Measurements from ENCODE around the gene C1QTNF4. TPM values are rescaled to one million over a fixed set of nuclear protein-coding genes. Genes with fewer than 3 reads are reported as not detected.

Gene C1QTNF4
- polyA plus RNA-seq, 1 donor (not counting 4 experiments of a cell fraction or from before 2014, with no cell fraction given) = not detected

DNA sequence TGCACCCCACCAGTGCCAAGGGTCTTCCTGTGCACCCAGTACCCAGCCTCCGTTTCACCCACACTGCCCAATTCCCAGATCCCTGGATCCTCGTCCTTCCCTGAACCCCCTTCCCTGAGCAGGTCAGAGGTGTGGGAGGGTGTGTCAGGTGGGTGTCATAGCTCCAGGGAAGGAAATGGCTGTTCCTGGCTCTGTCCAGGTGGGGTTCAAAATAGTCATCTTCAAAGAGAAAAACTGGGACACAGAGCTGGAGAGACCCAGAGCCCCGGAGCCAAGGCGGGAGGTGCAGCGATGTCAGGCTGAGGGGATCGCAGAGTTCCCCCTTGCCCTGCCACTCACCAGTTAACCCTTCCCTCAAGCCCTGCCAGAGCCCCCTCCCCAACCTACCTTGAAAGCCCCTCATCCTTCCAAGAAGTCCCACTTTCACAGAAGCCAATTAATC is 698 bp downstream of the C1QTNF4 start:
- Histone ChIP-seq H3K27ac (ENCODE audit: control insufficient read depth, insufficient read depth, low read length) (no peak overlapping the region), H2AFZ (ENCODE audit: control insufficient read depth, low read length) (no peak overlapping the region), H3K9me3 (ENCODE audit: control insufficient read depth, low read depth, low read length) (no peaks in the 10 kb centered on the region), H3K36me3 (ENCODE audit: control insufficient read depth in 2 of 2, extremely low read depth in 1 of 2, insufficient read depth in 2 of 2, low read length in 2 of 2) (no peaks in the 10 kb centered on the region), H4K20me1 (ENCODE audit: control insufficient read depth, extremely low read depth, insufficient read depth, low read length) (peaks cover 3% of the 10 kb centered on the region), H3K4me1 (ENCODE audit: control insufficient read depth, extremely low read depth, insufficient read depth, low read length) (peaks cover 3% of the 10 kb centered on the region), H3K4me2 (ENCODE audit: control insufficient read depth, extremely low read depth, insufficient read depth, low read depth, low read length) (peak overlapping the region; percentile 46), H3K9me1 (ENCODE audit: control insufficient read depth, extremely low read depth, insufficient read depth, low read length) (no peaks in the 10 kb centered on the region), H3K27me3 (ENCODE audit: control insufficient read depth, extremely low read depth, insufficient read depth, low read length) (peaks cover 66% of the 10 kb centered on the region), H3K4me3 (ENCODE audit: control insufficient read depth in 2 of 3, extremely low read depth in 1 of 3, insufficient read depth in 2 of 3, low read depth in 1 of 3, low read length in 3 of 3) (no peak overlapping the region), H3K9ac (ENCODE audit: control insufficient read depth, extremely low read depth, insufficient read depth, low read length) (no peak overlapping the region), H3K79me2 (ENCODE audit: control insufficient read depth, insufficient read depth, low read length) (no peaks in the 10 kb centered on the region)
- FAIRE-seq = no peak
- DNase-seq (ENCODE audit: low read depth, low spot score) = no peak
- dilution Hi-C loops (cut with MboI; ENCODE audit: extremely low pct_ligation_motif_present, low sequenced_read_pairs) = no loop called here
- TF ChIP-seq, protein P1, sequence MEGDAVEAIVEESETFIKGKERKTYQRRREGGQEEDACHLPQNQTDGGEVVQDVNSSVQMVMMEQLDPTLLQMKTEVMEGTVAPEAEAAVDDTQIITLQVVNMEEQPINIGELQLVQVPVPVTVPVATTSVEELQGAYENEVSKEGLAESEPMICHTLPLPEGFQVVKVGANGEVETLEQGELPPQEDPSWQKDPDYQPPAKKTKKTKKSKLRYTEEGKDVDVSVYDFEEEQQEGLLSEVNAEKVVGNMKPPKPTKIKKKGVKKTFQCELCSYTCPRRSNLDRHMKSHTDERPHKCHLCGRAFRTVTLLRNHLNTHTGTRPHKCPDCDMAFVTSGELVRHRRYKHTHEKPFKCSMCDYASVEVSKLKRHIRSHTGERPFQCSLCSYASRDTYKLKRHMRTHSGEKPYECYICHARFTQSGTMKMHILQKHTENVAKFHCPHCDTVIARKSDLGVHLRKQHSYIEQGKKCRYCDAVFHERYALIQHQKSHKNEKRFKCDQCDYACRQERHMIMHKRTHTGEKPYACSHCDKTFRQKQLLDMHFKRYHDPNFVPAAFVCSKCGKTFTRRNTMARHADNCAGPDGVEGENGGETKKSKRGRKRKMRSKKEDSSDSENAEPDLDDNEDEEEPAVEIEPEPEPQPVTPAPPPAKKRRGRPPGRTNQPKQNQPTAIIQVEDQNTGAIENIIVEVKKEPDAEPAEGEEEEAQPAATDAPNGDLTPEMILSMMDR (optimal IDR thresholded peaks at IDR 0.05 in 1 of 3, IDR thresholded peaks at IDR 0.05 in 1 of 3, conservative IDR thresholded peaks at IDR 0.05 in 1 of 3; ENCODE audit: extremely low read depth in 1 of 3, insufficient read depth in 2 of 3, low read length in 3 of 3) = no peak
- TF ChIP-seq EZH2 (IDR thresholded peaks at IDR 0.05; ENCODE audit: low read length) = peak; percentile 92

DNA sequence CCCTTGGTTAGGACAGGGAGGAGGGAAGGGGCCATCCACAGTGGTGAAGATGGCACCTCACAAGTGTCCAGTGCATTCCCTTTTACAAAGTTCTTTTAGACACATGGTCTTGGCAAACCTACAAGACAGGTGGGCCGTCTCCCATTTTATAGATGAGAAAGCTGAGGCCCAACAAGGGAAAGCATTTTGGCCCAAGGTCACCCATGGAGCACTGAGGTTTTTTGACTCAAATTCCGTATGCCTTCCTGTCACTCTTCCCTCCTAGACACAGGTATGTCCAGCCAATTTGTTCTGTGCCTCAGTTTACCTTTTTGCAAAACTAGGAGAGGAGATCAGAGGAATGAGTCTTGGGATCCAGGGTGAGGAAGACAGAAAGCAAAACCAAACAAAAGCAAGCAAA is 1.2 kb downstream of the C1QTNF4 start:
- H4K20me1 ChIP-seq (ENCODE audit: control insufficient read depth, extremely low read depth, insufficient read depth, low read length) = peaks cover 3% of the 10 kb centered on the region
- FAIRE-seq = no peak
- TF ChIP-seq, protein P1 (optimal IDR thresholded peaks at IDR 0.05 in 1 of 3, IDR thresholded peaks at IDR 0.05 in 1 of 3, conservative IDR thresholded peaks at IDR 0.05 in 1 of 3; ENCODE audit: extremely low read depth in 1 of 3, insufficient read depth in 2 of 3, low read length in 3 of 3) = no peak
- no peak for TF ChIP-seq EZH2 (IDR thresholded peaks at IDR 0.05; ENCODE audit: low read length)
- peaks cover 3% of the 10 kb centered on the region for H3K4me1 ChIP-seq (ENCODE audit: control insufficient read depth, extremely low read depth, insufficient read depth, low read length)
- dilution Hi-C loops (cut with MboI; ENCODE audit: extremely low pct_ligation_motif_present, low sequenced_read_pairs) = no loop called here
- H3K4me3 ChIP-seq (ENCODE audit: control insufficient read depth in 2 of 3, extremely low read depth in 1 of 3, insufficient read depth in 2 of 3, low read depth in 1 of 3, low read length in 3 of 3) = no peak overlapping the region
- H3K9ac ChIP-seq (ENCODE audit: control insufficient read depth, extremely low read depth, insufficient read depth, low read length) = no peak overlapping the region
- H3K27ac ChIP-seq (ENCODE audit: control insufficient read depth, insufficient read depth, low read length) = no peak overlapping the region
- H3K79me2 ChIP-seq (ENCODE audit: control insufficient read depth, insufficient read depth, low read length) = no peaks in the 10 kb centered on the region
- no peaks in the 10 kb centered on the region for H3K36me3 ChIP-seq (ENCODE audit: control insufficient read depth in 2 of 2, extremely low read depth in 1 of 2, insufficient read depth in 2 of 2, low read length in 2 of 2)
- no peak for DNase-seq (ENCODE audit: low read depth, low spot score)
- H3K27me3 ChIP-seq (ENCODE audit: control insufficient read depth, extremely low read depth, insufficient read depth, low read length) = peaks cover 66% of the 10 kb centered on the region
- H3K4me2 ChIP-seq (ENCODE audit: control insufficient read depth, extremely low read depth, insufficient read depth, low read depth, low read length) = no peak overlapping the region
- H3K9me1 ChIP-seq (ENCODE audit: control insufficient read depth, extremely low read depth, insufficient read depth, low read length) = no peaks in the 10 kb centered on the region
- no peaks in the 10 kb centered on the region for H3K9me3 ChIP-seq (ENCODE audit: control insufficient read depth, low read depth, low read length)
- H2AFZ ChIP-seq (ENCODE audit: control insufficient read depth, low read length) = no peak overlapping the region
